ENCODE measurements around the gene ZNF226.
"Not testable (repeated sequence)": the region's sequence is repeated elsewhere in the genome, so short reads cannot be mapped to it uniquely, and the experiment has no call there.

Gene ZNF226

DNA sequence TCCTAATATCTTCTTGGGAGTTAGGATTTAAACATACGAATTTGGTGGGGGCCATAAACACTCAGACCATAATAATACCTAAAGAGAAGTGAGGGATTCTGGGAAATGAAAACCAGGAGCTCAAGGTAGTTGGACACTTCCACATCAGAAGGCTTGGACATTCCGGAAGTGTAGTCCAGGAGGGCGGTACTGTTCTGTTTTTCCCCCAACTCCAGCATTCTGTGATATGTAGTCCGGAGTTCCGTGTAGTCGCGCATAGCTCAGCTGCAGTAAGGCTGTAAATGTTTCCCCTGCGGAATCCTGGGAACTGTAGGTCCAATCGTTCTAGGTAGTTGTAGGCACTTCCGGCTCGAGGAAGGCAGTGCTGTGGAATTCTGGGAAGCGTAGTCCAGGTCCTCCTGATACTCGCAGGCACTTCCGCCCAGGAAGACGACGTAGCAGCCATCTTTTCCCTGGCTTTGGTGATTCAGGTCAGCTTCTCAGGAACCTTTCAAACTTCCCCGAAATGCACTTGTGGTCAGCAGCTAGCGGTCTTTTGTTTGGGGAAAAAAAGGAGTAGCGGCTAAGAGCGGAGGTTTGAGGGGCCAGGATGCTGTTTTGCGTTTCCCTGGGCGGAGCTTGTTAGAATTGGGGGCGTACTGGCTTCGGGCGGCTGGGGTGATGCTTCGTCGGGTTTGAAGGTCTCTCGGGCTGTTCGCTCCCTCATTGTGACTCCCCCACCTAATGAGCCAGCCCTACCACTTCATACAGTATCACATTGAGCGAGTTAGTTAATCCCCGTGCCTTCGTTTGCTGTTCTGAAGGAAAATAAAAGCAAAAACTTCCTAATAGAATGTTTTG lies at the start of gene ZNF226:
Gene ZNF226 (plus strand): TSS at position 428 of the 840 bp plus-strand sequence. CDS start 4,981 bp downstream, outside the sequence.
- peak; percentile 81 for DNase-seq (ENCODE audit: low spot score)

- DNase-seq (ENCODE audit: low spot score), result not testable (repeated sequence)
Observed at GRCh38 chr19:44121162-44121561, 43.7 kb upstream of the ZNF226 start.

DNA sequence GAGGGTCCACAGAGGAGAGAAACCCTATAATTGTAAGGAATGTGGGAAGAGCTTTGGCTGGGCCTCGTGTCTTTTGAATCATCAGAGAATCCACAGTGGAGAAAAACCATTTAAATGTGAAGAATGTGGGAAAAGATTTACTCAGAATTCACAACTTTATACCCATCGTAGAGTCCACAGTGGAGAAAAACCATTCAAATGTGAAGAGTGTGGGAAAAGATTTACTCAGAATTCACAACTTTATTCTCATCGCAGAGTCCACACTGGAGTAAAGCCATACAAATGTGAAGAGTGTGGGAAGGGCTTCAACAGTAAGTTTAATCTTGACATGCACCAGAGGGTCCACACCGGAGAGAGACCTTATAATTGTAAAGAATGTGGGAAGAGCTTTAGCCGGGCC lies 32.9 kb upstream of the ZNF226 start:
- no peak for DNase-seq (ENCODE audit: low spot score)

DNA sequence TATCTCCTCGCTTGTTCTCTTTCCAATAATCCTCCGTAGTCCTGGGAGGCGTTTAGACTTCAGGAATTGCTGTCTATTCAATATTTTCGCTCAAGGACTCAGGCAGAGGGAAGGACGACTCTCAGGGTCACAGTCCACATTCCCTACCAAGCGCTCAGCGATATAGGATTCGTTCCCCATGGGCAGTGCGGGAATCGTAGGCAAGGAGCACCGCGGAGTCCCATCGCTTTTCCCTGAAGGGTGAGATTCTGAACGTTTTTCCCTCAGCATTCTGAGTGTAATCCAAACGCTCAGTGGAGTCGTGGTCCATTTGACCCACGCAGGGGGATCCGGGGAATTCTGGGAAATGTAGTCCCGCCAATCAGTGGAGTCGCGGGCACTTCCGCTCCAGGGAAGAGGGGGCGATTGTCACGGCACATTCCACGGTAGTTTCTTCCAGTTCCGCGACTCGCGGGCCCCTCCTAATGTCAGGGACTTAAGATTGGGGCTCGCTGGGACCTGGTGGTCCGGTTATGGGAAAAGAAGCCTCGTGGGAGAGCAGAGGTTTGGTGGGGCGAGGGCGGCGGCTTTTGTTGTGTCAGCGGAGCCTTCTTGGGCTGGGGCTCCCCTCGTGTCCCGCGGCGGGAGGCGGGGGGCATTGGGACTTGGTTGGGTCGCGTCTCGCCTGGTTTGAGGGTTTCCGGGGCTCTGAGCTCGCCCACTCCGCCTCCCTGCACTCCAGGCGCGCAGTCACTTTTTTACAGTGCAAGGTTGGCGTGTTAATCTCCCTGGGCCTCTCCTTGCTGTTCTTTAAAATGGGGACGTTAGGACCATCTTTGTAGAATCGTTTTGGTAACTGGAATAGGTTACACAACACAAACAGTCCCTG lies 23.5 kb upstream of the ZNF226 start, which contains the start of gene ZNF234:
Gene ZNF234 (plus strand): TSS at position 364 of the 868 bp plus-strand sequence. CDS start 3,079 bp downstream, outside the sequence.
- DNase-seq (ENCODE audit: low spot score), result peak; percentile 80

- DNase-seq (ENCODE audit: low spot score), result no peak
Observed at GRCh38 chr19:44142059-44142433, 22.9 kb upstream of the ZNF226 start.

DNA sequence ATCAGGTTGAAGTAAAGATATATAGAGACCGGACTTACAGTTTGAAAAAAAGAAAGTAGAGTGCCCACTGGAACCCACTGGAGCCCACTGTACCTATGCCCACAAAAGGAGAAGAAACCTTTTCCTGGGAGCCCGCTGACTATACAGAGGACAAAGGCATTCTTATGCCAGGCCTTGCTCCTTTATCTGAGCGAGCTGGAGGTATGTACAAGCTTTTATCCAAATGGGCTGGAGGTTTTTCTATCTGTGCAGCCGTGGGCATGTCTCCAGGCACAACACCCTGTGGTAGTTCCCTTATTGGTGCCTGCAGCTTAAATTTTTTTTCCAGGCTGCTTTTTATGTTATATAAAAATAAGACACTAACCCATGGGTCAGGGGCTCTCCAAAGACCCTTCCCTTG lies 15.1 kb upstream of the ZNF226 start:
- no peak for DNase-seq (ENCODE audit: low spot score)

- no peak for DNase-seq (ENCODE audit: low spot score)
Observed at GRCh38 chr19:44151491-44151890, 13.4 kb upstream of the ZNF226 start.

DNA sequence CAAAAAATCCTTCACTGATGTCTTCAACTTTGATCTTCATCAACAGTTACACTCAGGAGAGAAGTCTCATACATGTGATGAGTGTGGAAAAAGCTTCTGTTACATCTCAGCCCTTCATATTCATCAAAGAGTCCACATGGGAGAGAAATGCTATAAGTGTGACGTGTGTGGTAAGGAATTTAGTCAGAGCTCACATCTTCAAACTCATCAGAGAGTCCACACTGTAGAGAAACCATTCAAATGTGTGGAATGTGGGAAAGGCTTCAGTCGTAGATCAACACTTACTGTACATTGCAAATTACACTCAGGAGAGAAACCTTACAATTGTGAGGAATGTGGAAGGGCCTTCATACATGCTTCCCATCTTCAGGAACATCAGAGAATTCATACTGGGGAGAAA lies 8.4 kb upstream of the ZNF226 start:
- no peak for DNase-seq (ENCODE audit: low spot score)

GRCh38 chr19:44163789-44164188 lies 1.1 kb upstream of the ZNF226 start:
- DNase-seq (ENCODE audit: low spot score), result no peak

DNA sequence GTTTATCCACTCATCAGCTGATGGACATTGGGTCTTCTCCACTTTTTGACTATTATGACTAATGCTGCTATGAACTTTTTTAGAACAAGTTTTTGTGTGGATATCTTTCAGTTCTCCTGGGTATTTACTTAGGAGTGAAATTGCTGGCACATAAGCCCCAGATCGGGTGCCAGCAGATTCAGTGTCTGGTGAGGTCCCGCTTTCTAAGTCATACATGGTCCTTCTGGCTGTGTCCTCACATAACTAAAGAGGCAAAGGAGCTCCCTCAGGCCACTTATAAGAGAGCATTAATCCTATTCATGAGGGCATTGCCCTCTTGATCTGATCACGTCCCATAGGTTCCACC lies 600 bp upstream of the ZNF226 start:
- no peak for DNase-seq (ENCODE audit: low spot score)

DNA sequence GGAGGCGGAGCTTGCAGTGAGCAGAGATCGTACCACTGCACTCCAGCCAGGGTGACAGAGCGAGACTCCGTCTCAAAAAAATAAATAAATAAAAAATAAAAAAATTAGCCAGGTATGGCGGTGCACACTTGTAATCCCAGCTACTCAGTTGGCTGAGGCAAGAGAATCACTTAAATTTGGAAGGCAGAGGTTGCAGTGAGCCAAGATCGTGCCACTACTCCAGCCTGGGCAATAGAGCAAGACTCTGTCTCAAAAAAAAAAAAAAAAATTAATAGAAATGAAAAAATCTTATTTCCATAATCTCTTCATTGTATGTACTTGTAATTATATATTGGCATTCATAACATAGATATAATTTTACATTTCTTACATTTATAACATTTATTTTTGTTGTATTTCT lies 5.8 kb downstream of the ZNF226 start:
- DNase-seq (ENCODE audit: low spot score), result not testable (repeated sequence)

DNA sequence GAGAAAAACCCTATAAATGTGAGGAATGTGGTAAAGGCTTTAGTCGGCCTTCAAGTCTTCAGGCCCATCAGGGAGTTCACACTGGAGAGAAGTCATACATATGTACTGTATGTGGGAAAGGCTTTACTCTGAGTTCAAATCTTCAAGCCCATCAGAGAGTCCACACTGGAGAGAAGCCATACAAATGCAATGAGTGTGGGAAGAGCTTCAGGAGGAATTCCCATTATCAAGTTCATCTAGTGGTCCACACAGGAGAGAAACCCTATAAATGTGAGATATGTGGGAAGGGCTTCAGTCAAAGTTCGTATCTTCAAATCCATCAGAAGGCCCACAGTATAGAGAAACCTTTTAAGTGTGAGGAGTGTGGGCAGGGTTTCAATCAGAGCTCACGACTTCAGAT lies 11.7 kb downstream of the ZNF226 start:
- DNase-seq (ENCODE audit: low spot score), result no peak

DNA sequence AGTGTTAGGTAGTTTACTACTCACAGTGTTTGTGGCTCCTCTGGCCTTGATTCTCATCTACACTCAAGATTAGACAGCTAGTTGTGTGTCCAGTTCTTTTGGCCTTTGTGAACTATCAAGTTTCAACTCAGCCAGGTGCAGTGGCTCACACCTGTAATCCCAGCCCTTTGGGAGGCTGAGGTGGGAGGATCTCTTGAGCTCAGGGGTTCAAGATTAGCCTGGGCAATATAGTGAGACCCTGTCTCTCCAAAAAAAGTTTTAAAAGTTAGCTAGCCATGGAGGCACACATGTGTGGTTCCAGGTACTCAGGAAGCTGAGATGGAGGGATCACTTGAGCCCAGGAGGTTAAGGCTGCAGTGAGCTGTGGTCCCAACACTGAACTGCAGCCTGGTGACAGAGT lies 16.1 kb downstream of the ZNF226 start:
- DNase-seq (ENCODE audit: low spot score), result no peak

- DNase-seq (ENCODE audit: low spot score), result no peak
Observed at GRCh38 chr19:44182145-44182544, 17.2 kb downstream of the ZNF226 start.

GRCh38 chr19:44190020-44190419 lies 25.1 kb downstream of the ZNF226 start:
- DNase-seq (ENCODE audit: low spot score), result no peak

DNA sequence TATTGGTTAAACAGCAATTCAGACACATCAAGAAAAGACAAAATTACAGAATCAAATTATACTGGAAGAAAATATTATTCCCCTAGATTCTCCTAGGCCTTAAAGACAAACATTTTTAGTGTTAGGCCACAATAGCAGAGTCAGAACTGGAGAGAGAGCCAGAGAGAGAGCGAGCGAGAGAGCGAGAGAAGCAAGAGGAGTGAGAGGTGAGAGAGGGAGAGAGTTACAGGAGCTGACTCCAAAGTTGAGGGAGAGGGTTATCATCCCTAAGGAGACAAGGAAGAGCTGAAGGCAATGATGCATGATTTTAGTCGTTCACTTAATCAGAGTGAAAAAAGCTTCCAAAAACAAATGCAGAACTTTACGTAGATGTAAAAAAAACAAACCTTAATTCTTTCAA lies 27.2 kb downstream of the ZNF226 start:
- no peak for DNase-seq (ENCODE audit: low spot score)

DNA sequence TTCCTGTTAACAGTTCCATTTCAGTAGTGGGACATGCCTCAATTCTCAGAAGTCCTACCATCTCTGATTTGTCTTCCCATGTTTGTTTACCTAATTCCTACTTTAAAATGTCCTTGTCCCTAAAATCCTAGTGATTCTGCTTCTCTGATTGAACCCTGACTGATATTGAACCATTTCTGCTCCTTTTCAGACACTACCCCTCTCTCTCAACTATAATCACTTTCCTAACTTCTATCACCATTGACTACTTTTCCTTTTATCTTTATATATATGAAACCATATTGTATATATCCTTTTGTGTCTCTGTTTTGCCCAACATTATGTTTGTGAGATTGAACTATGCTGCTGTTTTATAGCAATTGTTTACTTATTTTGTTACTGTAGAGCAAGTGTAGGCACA lies 31.9 kb downstream of the ZNF226 start:
- DNase-seq (ENCODE audit: low spot score), result no peak

- no peak for DNase-seq (ENCODE audit: low spot score)
Observed at GRCh38 chr19:44202470-44202869, 37.6 kb downstream of the ZNF226 start.

GRCh38 chr19:44202974-44203373 lies 38.1 kb downstream of the ZNF226 start:
- DNase-seq (ENCODE audit: low spot score), result no peak

DNA sequence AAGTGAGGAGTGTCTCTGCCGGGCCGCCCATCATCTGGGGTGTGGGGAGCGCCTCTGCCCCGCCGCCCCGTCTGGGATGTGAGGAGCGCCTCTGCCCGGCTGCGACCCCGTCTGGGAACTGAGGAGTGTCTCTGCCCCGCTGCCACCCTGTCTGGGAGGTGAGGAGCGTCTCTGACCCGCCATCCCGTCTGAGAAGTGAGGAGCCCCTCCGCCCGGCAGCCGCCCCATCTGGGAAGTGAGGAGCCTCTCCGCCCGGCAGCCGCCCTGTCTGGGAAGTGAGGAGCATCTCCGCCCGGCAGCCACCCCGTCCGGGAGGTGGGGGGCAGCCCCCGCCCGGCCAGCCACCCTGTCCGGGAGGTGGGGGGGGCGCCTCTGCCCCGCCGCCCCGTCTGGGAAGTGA lies 39.0 kb downstream of the ZNF226 start:
- DNase-seq (ENCODE audit: low spot score), result not testable (repeated sequence)

- DNase-seq (ENCODE audit: low spot score), result no peak
Observed at GRCh38 chr19:44204772-44205171, 39.9 kb downstream of the ZNF226 start.

- peak; percentile 90 for DNase-seq (ENCODE audit: low spot score)
Observed at GRCh38 chr19:44207126-44207803, 42.4 kb downstream of the ZNF226 start.
